B cell (primary cell): Measurements from ENCODE around the gene PRRT1.

ENCODE experiments used
- CTCF ChIP-seq: fragments of 200-600 bp; IDR thresholded peaks from one replicate; pipeline ENCODE4 v1.8.0; 2022; ENCODE audit warnings: antibody characterized with exemption, mild to moderate bottlenecking
- EZH2 ChIP-seq: IDR thresholded peaks from 2 replicates; pipeline ENCODE4 v1.6.1; 2012; ENCODE audit warnings: borderline replicate concordance, low read depth, mild to moderate bottlenecking, moderate library complexity, low read length; ENCODE audit not compliant: insufficient read depth, poor library complexity, severe bottlenecking

GRCh38 chr6:32146287-32146686, 5.5 kb downstream of the PRRT1 start:
- TF ChIP-seq CTCF (no peak), EZH2 (no peak)
